ENCODE data around the gene SLC16A6.
"Not testable (repeated sequence)": the region's sequence is repeated elsewhere in the genome, so short reads cannot be mapped to it uniquely, and the experiment has no call there.

Gene SLC16A6

GRCh38 chr17:68273722-68274121 is 17.2 kb downstream of the SLC16A6 start:
- TF ChIP-seq CTCF (IDR thresholded peaks at IDR 0.05; ENCODE audit: low read depth, low read length), result no peak
- H3K4me3 ChIP-seq (ENCODE audit: low read depth, low read length), result no peak overlapping the region
- no peaks in the 10 kb centered on the region for H3K27me3 ChIP-seq
- H3K9me3 ChIP-seq, result no peaks in the 10 kb centered on the region
- peaks cover 5% of the 10 kb centered on the region for H3K36me3 ChIP-seq
- H3K4me1 ChIP-seq, result no peaks in the 10 kb centered on the region
- no peak for DNase-seq

- H3K9me3 ChIP-seq; H3K4me3 ChIP-seq (ENCODE audit: low read depth, low read length); H3K36me3 ChIP-seq; DNase-seq; H3K27me3 ChIP-seq; H3K4me1 ChIP-seq: not testable (repeated sequence)
Measured at GRCh38 chr17:68265833-68266232, 25.1 kb downstream of the SLC16A6 start.

- not testable (repeated sequence) for DNase-seq; H3K9me3 ChIP-seq; H3K4me3 ChIP-seq (ENCODE audit: low read depth, low read length); H3K4me1 ChIP-seq; H3K27me3 ChIP-seq; H3K36me3 ChIP-seq
- TF ChIP-seq CTCF (IDR thresholded peaks at IDR 0.05; ENCODE audit: low read depth, low read length), result peak; percentile 62
Measured at GRCh38 chr17:68263101-68263681, 27.7 kb downstream of the SLC16A6 start.

GRCh38 chr17:68262467-68262866 is 28.5 kb downstream of the SLC16A6 start:
- not testable (repeated sequence) for H3K36me3 ChIP-seq; DNase-seq; H3K4me3 ChIP-seq (ENCODE audit: low read depth, low read length); H3K4me1 ChIP-seq; H3K9me3 ChIP-seq; H3K27me3 ChIP-seq

GRCh38 chr17:68260051-68260762 is 30.7 kb downstream of the SLC16A6 start:
- DNase-seq, result no peak
- Histone ChIP-seq H3K36me3 (no peaks in the 10 kb centered on the region), H3K9me3 (no peaks in the 10 kb centered on the region), H3K4me1 (no peaks in the 10 kb centered on the region), H3K27me3 (no peaks in the 10 kb centered on the region), H3K4me3 (ENCODE audit: low read depth, low read length) (no peak overlapping the region)
- TF ChIP-seq CTCF (IDR thresholded peaks at IDR 0.05; ENCODE audit: low read depth, low read length), result no peak

- H3K27me3 ChIP-seq, H3K9me3 ChIP-seq, DNase-seq, H3K4me1 ChIP-seq, H3K36me3 ChIP-seq: not testable (repeated sequence)
- peak overlapping the region; percentile 35 for H3K4me3 ChIP-seq (ENCODE audit: low read depth, low read length)
Measured at GRCh38 chr17:68259648-68259951, 31.3 kb downstream of the SLC16A6 start.

GRCh38 chr17:68258890-68259647 is 31.9 kb downstream of the SLC16A6 start:
- peak overlapping the region; percentile 35 for H3K4me3 ChIP-seq (ENCODE audit: low read depth, low read length)
- H3K4me1 ChIP-seq, H3K9me3 ChIP-seq, H3K27me3 ChIP-seq, H3K36me3 ChIP-seq: not testable (repeated sequence)
- peak; percentile 60 for DNase-seq

- no peak for DNase-seq
- Histone ChIP-seq H3K9me3 (no peaks in the 10 kb centered on the region), H3K36me3 (no peaks in the 10 kb centered on the region), H3K4me1 (no peaks in the 10 kb centered on the region), H3K4me3 (ENCODE audit: low read depth, low read length) (no peak overlapping the region), H3K27me3 (no peaks in the 10 kb centered on the region)
- TF ChIP-seq CTCF (IDR thresholded peaks at IDR 0.05; ENCODE audit: low read depth, low read length), result no peak
Measured at GRCh38 chr17:68257934-68258333, 33.0 kb downstream of the SLC16A6 start.

- not testable (repeated sequence) for H3K27me3 ChIP-seq; H3K4me3 ChIP-seq (ENCODE audit: low read depth, low read length); H3K4me1 ChIP-seq; H3K36me3 ChIP-seq; DNase-seq; H3K9me3 ChIP-seq
Measured at GRCh38 chr17:68256701-68257100, 34.2 kb downstream of the SLC16A6 start.
